Embryonic facial prominence (tissue), 1 donor: ENCODE results near the gene AIRE.
"Not testable (repeated sequence)": the region's sequence is repeated elsewhere in the genome, so short reads cannot be mapped to it uniquely, and the experiment has no call there.

Experiments
- DNase-seq: peaks from one replicate; pipeline ENCODE4 v3.0.0-alpha.2; 2016; ENCODE audit errors: extremely low spot score

Gene AIRE

GRCh38 chr21:44285138-44285992, at the start of gene AIRE:
AIRE (plus strand) TSS chr21:44285876; CDS start chr21:44286007, 131 bp downstream.
- DNase-seq = no peak

- DNase-seq = not testable (repeated sequence)
Observed at GRCh38 chr21:44240353-44240752, 45.3 kb upstream of the AIRE start.

GRCh38 chr21:44240842-44241241, 44.8 kb upstream of the AIRE start, which contains the start of gene ICOSLG:
ICOSLG (minus strand) TSS chr21:44240943; CDS start chr21:44240817, 126 bp downstream.
- DNase-seq = not testable (repeated sequence)

- not testable (repeated sequence) for DNase-seq
Observed at GRCh38 chr21:44241281-44241680, 44.4 kb upstream of the AIRE start.

GRCh38 chr21:44243980-44244379, 41.7 kb upstream of the AIRE start:
- DNase-seq = not testable (repeated sequence)

- DNase-seq = not testable (repeated sequence)
Observed at GRCh38 chr21:44247904-44248303, 37.8 kb upstream of the AIRE start.

GRCh38 chr21:44249204-44250037, 36.3 kb upstream of the AIRE start:
- not testable (repeated sequence) for DNase-seq

GRCh38 chr21:44253832-44254710, 31.6 kb upstream of the AIRE start:
- no peak for DNase-seq

GRCh38 chr21:44255511-44255981, 30.1 kb upstream of the AIRE start:
- DNase-seq = no peak

GRCh38 chr21:44258056-44258725, 27.5 kb upstream of the AIRE start:
- no peak for DNase-seq

GRCh38 chr21:44259082-44259705, 26.5 kb upstream of the AIRE start:
- no peak for DNase-seq

- no peak for DNase-seq
Observed at GRCh38 chr21:44260066-44260465, 25.6 kb upstream of the AIRE start.

- no peak for DNase-seq
Observed at GRCh38 chr21:44260791-44261631, 24.7 kb upstream of the AIRE start.

- DNase-seq = no peak
Observed at GRCh38 chr21:44261675-44262295, 23.9 kb upstream of the AIRE start, which contains the start of gene DNMT3L. DNMT3L (minus strand) TSS chr21:44261897; CDS start chr21:44261259, 638 bp downstream.

GRCh38 chr21:44262338-44263056, 23.2 kb upstream of the AIRE start:
- no peak for DNase-seq

GRCh38 chr21:44263221-44263760, 22.4 kb upstream of the AIRE start:
- DNase-seq = no peak

GRCh38 chr21:44263768-44264167, 21.9 kb upstream of the AIRE start:
- DNase-seq = no peak

- no peak for DNase-seq
Observed at GRCh38 chr21:44265734-44266270, 19.9 kb upstream of the AIRE start.
